Astrocyte (in vitro differentiated cells and primary cell): ENCODE measurements around the gene LGALS1.
"Not testable (repeated sequence)": the region's sequence is repeated elsewhere in the genome, so short reads cannot be mapped to it uniquely, and the experiment has no call there.

Experiments
- CTCF ChIP-seq: IDR thresholded peaks from 2 replicates; pipeline ENCODE4 v1.5.1; 2011; ENCODE audit warnings: low read depth, mild to moderate bottlenecking, inconsistent platforms, low read length, moderate library complexity; ENCODE audit not compliant: insufficient read depth
- EZH2 ChIP-seq: IDR thresholded peaks from 2 replicates; pipeline ENCODE4 v1.6.1; 2012; ENCODE audit warnings: mild to moderate bottlenecking, low read length, inconsistent platforms; ENCODE audit not compliant: insufficient read depth

DNA sequence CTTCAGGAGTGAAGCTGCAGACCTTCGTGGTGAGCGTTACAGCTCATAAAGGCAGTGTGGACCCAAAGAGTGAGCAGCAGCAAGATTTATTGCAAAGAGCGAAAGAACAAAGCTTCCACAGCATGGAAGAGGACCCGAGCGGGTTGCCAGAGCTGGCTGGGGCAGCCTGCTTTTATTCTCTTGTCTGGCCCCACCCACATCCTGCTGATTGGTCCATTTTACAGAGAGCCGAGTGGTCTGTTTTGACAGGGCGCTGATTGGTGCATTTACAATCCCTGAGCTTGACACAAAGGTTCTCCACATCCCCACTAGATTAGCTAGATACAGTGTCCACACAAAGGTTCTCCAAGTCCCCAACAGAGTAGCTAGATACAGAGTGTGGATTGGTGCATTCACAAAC, 41.8 kb downstream of the LGALS1 start:
- TF ChIP-seq CTCF, EZH2: not testable (repeated sequence)
